Measurements from ENCODE around the gene TRIM67. TPM values are rescaled to one million over a fixed set of nuclear protein-coding genes. Genes with fewer than 3 reads are reported as not detected.

The TRIM67 gene
- total RNA-seq, 1 donor from 2014 or later = not detected

GRCh38 chr1:231248778-231249177 lies 86.9 kb downstream of the TRIM67 start:
- Histone ChIP-seq H4K20me1 (ENCODE audit: low read depth) (peaks cover 24% of the 10 kb centered on the region), H3K4me3 (no peak overlapping the region), H3K4me1 (no peaks in the 10 kb centered on the region), H3F3A (ENCODE audit: low read depth) (no peaks in the 10 kb centered on the region), H3K27ac (no peak overlapping the region), H3K9ac (no peak overlapping the region), H3K36me3 (no peaks in the 10 kb centered on the region), H3K9me3 (ENCODE audit: low read depth) (no peaks in the 10 kb centered on the region), H3K27me3 (no peaks in the 10 kb centered on the region), H3K79me2 (ENCODE audit: low read depth) (peaks cover 63% of the 10 kb centered on the region), H3K4me2 (no peak overlapping the region), H2AFZ (replicated peaks) (no peak overlapping the region)
- Mint-ChIP-seq H3K27me3 (ENCODE audit: insufficient read depth, low read depth) (peaks cover 4% of the 10 kb centered on the region), H3K4me3 (no peak overlapping the region), H3K36me3 (peaks cover 28% of the 10 kb centered on the region), H3K27ac (no peak overlapping the region), H3K4me1 (no peaks in the 10 kb centered on the region), H3K9me3 (no peaks in the 10 kb centered on the region)
- DNase-seq (ENCODE audit: low spot score) = no peak
- TF ChIP-seq, protein P1, sequence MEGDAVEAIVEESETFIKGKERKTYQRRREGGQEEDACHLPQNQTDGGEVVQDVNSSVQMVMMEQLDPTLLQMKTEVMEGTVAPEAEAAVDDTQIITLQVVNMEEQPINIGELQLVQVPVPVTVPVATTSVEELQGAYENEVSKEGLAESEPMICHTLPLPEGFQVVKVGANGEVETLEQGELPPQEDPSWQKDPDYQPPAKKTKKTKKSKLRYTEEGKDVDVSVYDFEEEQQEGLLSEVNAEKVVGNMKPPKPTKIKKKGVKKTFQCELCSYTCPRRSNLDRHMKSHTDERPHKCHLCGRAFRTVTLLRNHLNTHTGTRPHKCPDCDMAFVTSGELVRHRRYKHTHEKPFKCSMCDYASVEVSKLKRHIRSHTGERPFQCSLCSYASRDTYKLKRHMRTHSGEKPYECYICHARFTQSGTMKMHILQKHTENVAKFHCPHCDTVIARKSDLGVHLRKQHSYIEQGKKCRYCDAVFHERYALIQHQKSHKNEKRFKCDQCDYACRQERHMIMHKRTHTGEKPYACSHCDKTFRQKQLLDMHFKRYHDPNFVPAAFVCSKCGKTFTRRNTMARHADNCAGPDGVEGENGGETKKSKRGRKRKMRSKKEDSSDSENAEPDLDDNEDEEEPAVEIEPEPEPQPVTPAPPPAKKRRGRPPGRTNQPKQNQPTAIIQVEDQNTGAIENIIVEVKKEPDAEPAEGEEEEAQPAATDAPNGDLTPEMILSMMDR (IDR thresholded peaks at IDR 0.05) = no peak
- TF ChIP-seq EZH2phosphoT487 (IDR thresholded peaks at IDR 0.05) (no peak), EZH2 (IDR thresholded peaks at IDR 0.05) (no peak)

GRCh38 chr1:231252336-231252735 lies 90.5 kb downstream of the TRIM67 start:
- H3K27ac Mint-ChIP-seq = no peak overlapping the region
- H3K27me3 Mint-ChIP-seq (ENCODE audit: insufficient read depth, low read depth) = no peaks in the 10 kb centered on the region
- Histone ChIP-seq H3K4me3 (no peak overlapping the region), H4K20me1 (ENCODE audit: low read depth) (peaks cover 12% of the 10 kb centered on the region), H3K79me2 (ENCODE audit: low read depth) (peaks cover 29% of the 10 kb centered on the region), H3K36me3 (no peaks in the 10 kb centered on the region), H3K9ac (no peak overlapping the region), H3K27ac (no peak overlapping the region), H3K27me3 (no peaks in the 10 kb centered on the region), H3K4me1 (no peaks in the 10 kb centered on the region), H3K4me2 (no peak overlapping the region), H3F3A (ENCODE audit: low read depth) (no peaks in the 10 kb centered on the region), H3K9me3 (ENCODE audit: low read depth) (no peaks in the 10 kb centered on the region), H2AFZ (replicated peaks) (no peak overlapping the region)
- no peaks in the 10 kb centered on the region for H3K9me3 Mint-ChIP-seq
- peaks cover 36% of the 10 kb centered on the region for H3K36me3 Mint-ChIP-seq
- H3K4me1 Mint-ChIP-seq = no peaks in the 10 kb centered on the region
- TF ChIP-seq, protein P1 (IDR thresholded peaks at IDR 0.05) = no peak
- TF ChIP-seq EZH2phosphoT487 (IDR thresholded peaks at IDR 0.05) = no peak
- no peak for DNase-seq (ENCODE audit: low spot score)
- H3K4me3 Mint-ChIP-seq = no peak overlapping the region

- Histone ChIP-seq H3K4me2 (no peak overlapping the region), H3F3A (ENCODE audit: low read depth) (no peaks in the 10 kb centered on the region), H3K36me3 (peaks cover 5% of the 10 kb centered on the region), H3K27ac (no peak overlapping the region), H4K20me1 (ENCODE audit: low read depth) (peaks cover 4% of the 10 kb centered on the region), H3K79me2 (ENCODE audit: low read depth) (no peaks in the 10 kb centered on the region), H3K27me3 (no peaks in the 10 kb centered on the region), H2AFZ (replicated peaks) (no peak overlapping the region), H3K9me3 (ENCODE audit: low read depth) (no peaks in the 10 kb centered on the region), H3K4me1 (no peaks in the 10 kb centered on the region), H3K4me3 (no peak overlapping the region), H3K9ac (no peak overlapping the region)
- H3K9me3 Mint-ChIP-seq = no peaks in the 10 kb centered on the region
- H3K4me1 Mint-ChIP-seq = no peaks in the 10 kb centered on the region
- TF ChIP-seq, protein P1 (IDR thresholded peaks at IDR 0.05) = no peak
- TF ChIP-seq EZH2 (IDR thresholded peaks at IDR 0.05) (no peak), EZH2phosphoT487 (IDR thresholded peaks at IDR 0.05) (no peak)
- H3K4me3 Mint-ChIP-seq = no peak overlapping the region
- H3K27me3 Mint-ChIP-seq (ENCODE audit: insufficient read depth, low read depth) = no peaks in the 10 kb centered on the region
- H3K36me3 Mint-ChIP-seq = peaks cover 40% of the 10 kb centered on the region
- DNase-seq (ENCODE audit: low spot score) = no peak
- H3K27ac Mint-ChIP-seq = no peak overlapping the region
Observed at GRCh38 chr1:231260351-231260750, 98.5 kb downstream of the TRIM67 start.
